ENCODE measurements around the gene FN1. TPM values are rescaled to one million over a fixed set of nuclear protein-coding genes. Genes with fewer than 3 reads are reported as not detected.
A peak's percentile ranks its signal among the peaks of the same experiment; 100 is the strongest.

The FN1 gene
- total and polyA plus RNA-seq, 4 donors = 339 to 1,753 (median 934) TPM

- Histone ChIP-seq H3K9ac (ENCODE audit: insufficient read depth in 1 of 2, low read length in 2 of 2) (no peak overlapping the region), H3K4me1 (ENCODE audit: control insufficient read depth in 5 of 5, insufficient read depth in 5 of 5, low read length in 5 of 5) (peaks cover 0 to 18% (median 0%) of the 10 kb centered on the region in 5 donors), H3K27me3 (ENCODE audit: control insufficient read depth in 3 of 3, insufficient read depth in 3 of 3, low read length in 2 of 3) (no peaks in the 10 kb centered on the region), H3K36me3 (ENCODE audit: control insufficient read depth in 4 of 4, insufficient read depth in 4 of 4, low read length in 4 of 4) (peaks cover 1 to 72% (median 32%) of the 10 kb centered on the region in 4 donors), H3K4me3 (no peak overlapping the region), H3K9me3 (ENCODE audit: control insufficient read depth in 4 of 4, insufficient read depth in 3 of 4, low read length in 3 of 4) (peaks cover 0 to 4% (median 0%) of the 10 kb centered on the region in 4 donors), H3K27ac (ENCODE audit: low read depth in 1 of 2, low read length in 1 of 2) (no peak overlapping the region)
- DNase-seq (no peak), ATAC-seq (ENCODE audit: insufficient read depth, low FRiP score) (no peak)
- TF ChIP-seq CTCF (IDR thresholded peaks at IDR 0.05; ENCODE audit: control extremely low read depth, extremely low read depth) = no peak
- 93 to 95% methylated on average over 12 of the region's 12 CpGs for WGBS, 2 donors
Observed at GRCh38 chr2:215423928-215424540, 11.8 kb downstream of the FN1 start.

- TF ChIP-seq CTCF (IDR thresholded peaks at IDR 0.05; ENCODE audit: control extremely low read depth, extremely low read depth) = no peak
- peaks cover 0 to 4% (median 0%) of the 10 kb centered on the region in 4 donors for H3K9me3 ChIP-seq (ENCODE audit: control insufficient read depth in 4 of 4, insufficient read depth in 3 of 4, low read length in 3 of 4)
- DNase-seq (no peak), ATAC-seq (ENCODE audit: insufficient read depth, low FRiP score) (no peak)
- H3K27ac ChIP-seq (ENCODE audit: low read depth in 1 of 2, low read length in 1 of 2) = peak overlapping the region in 1 of 2 donors; percentile 6
- H3K27me3 ChIP-seq (ENCODE audit: control insufficient read depth in 3 of 3, insufficient read depth in 3 of 3, low read length in 2 of 3) = no peaks in the 10 kb centered on the region
- peaks cover 0 to 18% (median 5%) of the 10 kb centered on the region in 5 donors for H3K4me1 ChIP-seq (ENCODE audit: control insufficient read depth in 5 of 5, insufficient read depth in 5 of 5, low read length in 5 of 5)
- H3K4me3 ChIP-seq = no peak overlapping the region
- 35 to 40% methylated on average over 3 of the region's 3 CpGs for WGBS, 2 donors
- H3K9ac ChIP-seq (ENCODE audit: insufficient read depth in 1 of 2, low read length in 2 of 2) = no peak overlapping the region
- H3K36me3 ChIP-seq (ENCODE audit: control insufficient read depth in 4 of 4, insufficient read depth in 4 of 4, low read length in 4 of 4) = peaks cover 2 to 74% (median 33%) of the 10 kb centered on the region in 4 donors
Observed at GRCh38 chr2:215423234-215423633, 12.6 kb downstream of the FN1 start.

GRCh38 chr2:215422676-215423075 lies 13.2 kb downstream of the FN1 start:
- Histone ChIP-seq H3K9me3 (ENCODE audit: control insufficient read depth in 4 of 4, insufficient read depth in 3 of 4, low read length in 3 of 4) (peaks cover 0 to 2% (median 0%) of the 10 kb centered on the region in 4 donors), H3K9ac (ENCODE audit: insufficient read depth in 1 of 2, low read length in 2 of 2) (no peak overlapping the region), H3K27me3 (ENCODE audit: control insufficient read depth in 3 of 3, insufficient read depth in 3 of 3, low read length in 2 of 3) (no peaks in the 10 kb centered on the region), H3K4me1 (ENCODE audit: control insufficient read depth in 5 of 5, insufficient read depth in 5 of 5, low read length in 5 of 5) (peaks cover 0 to 18% (median 5%) of the 10 kb centered on the region in 5 donors), H3K36me3 (ENCODE audit: control insufficient read depth in 4 of 4, insufficient read depth in 4 of 4, low read length in 4 of 4) (peaks cover 2 to 74% (median 32%) of the 10 kb centered on the region in 4 donors), H3K27ac (ENCODE audit: low read depth in 1 of 2, low read length in 1 of 2) (no peak overlapping the region), H3K4me3 (no peak overlapping the region)
- ATAC-seq (ENCODE audit: insufficient read depth, low FRiP score) (no peak), DNase-seq (no peak)
- no peak for TF ChIP-seq CTCF (IDR thresholded peaks at IDR 0.05; ENCODE audit: control extremely low read depth, extremely low read depth)
- WGBS, 2 donors = 91 to 95% methylated on average over 4 of the region's 4 CpGs
